GM19324 (cell line): ENCODE measurements around the gene DIDO1.

Experiments used
- ATAC-seq: cut with Tn5 transposase; IDR thresholded peaks from one replicate; pipeline ENCODE4 v1.9.1; 2021; ENCODE audit warnings: mild to moderate bottlenecking, moderate library complexity; ENCODE audit not compliant: unreplicated experiment, low FRiP score

DIDO1 gene

GRCh38 chr20:62840244-62841197 is 85.8 kb downstream of the DIDO1 start:
- no peak for ATAC-seq

- ATAC-seq, result no peak
Observed at GRCh38 chr20:62839816-62840215, 86.5 kb downstream of the DIDO1 start.

GRCh38 chr20:62839261-62839660 is 87.0 kb downstream of the DIDO1 start:
- no peak for ATAC-seq

- ATAC-seq, result no peak
Observed at GRCh38 chr20:62838128-62838891, 88.0 kb downstream of the DIDO1 start.

- no peak for ATAC-seq
Observed at GRCh38 chr20:62837790-62838127, 88.5 kb downstream of the DIDO1 start.

GRCh38 chr20:62836967-62837490 is 89.3 kb downstream of the DIDO1 start:
- ATAC-seq, result no peak

GRCh38 chr20:62835931-62836861 is 90.1 kb downstream of the DIDO1 start:
- no peak for ATAC-seq

- no peak for ATAC-seq
Observed at GRCh38 chr20:62834967-62835730, 91.2 kb downstream of the DIDO1 start.

- no peak for ATAC-seq
Observed at GRCh38 chr20:62832951-62833391, 93.3 kb downstream of the DIDO1 start.

- ATAC-seq, result no peak
Observed at GRCh38 chr20:62832212-62832922, 93.9 kb downstream of the DIDO1 start.

- ATAC-seq, result no peak
Observed at GRCh38 chr20:62831854-62832211, 94.5 kb downstream of the DIDO1 start.

- no peak for ATAC-seq
Observed at GRCh38 chr20:62831361-62831788, 94.9 kb downstream of the DIDO1 start.

GRCh38 chr20:62830821-62831220 is 95.5 kb downstream of the DIDO1 start:
- no peak for ATAC-seq

GRCh38 chr20:62830251-62830650 is 96.1 kb downstream of the DIDO1 start:
- no peak for ATAC-seq

- ATAC-seq, result no peak
Observed at GRCh38 chr20:62829231-62830230, 96.8 kb downstream of the DIDO1 start.

- ATAC-seq, result no peak
Observed at GRCh38 chr20:62828511-62829230, 97.6 kb downstream of the DIDO1 start.

- no peak for ATAC-seq
Observed at GRCh38 chr20:62828051-62828450, 98.3 kb downstream of the DIDO1 start.
